Type B pancreatic cell (in vitro differentiated cells): ENCODE results near the gene ADGRL3. TPM values are rescaled to one million over a fixed set of nuclear protein-coding genes. Genes with fewer than 3 reads are reported as not detected.
"Not testable (repeated sequence)": the region's sequence is repeated elsewhere in the genome, so short reads cannot be mapped to it uniquely, and the experiment has no call there.

Experiments
- DNase-seq: peaks from one replicate; pipeline ENCODE4 v3.0.0; 2021; ENCODE audit warnings: mixed read lengths; ENCODE audit not compliant: unreplicated experiment; ENCODE audit errors: extremely low spot score
- H3K27ac Mint-ChIP-seq: 2 replicates; pipeline ENCODE4 v1.8.0; 2021; ENCODE audit warnings: mild to moderate bottlenecking, mixed read lengths
- H3K27me3 Mint-ChIP-seq: 2 replicates; pipeline ENCODE4 v1.8.0; 2021; ENCODE audit warnings: mixed read lengths
- H3K36me3 Mint-ChIP-seq: 2 replicates; pipeline ENCODE4 v1.8.0; 2021; ENCODE audit warnings: mixed read lengths
- H3K4me1 Mint-ChIP-seq: one replicate; pipeline ENCODE4 v1.8.0; 2021; ENCODE audit warnings: mixed read lengths; ENCODE audit not compliant: unreplicated experiment
- H3K4me3 Mint-ChIP-seq: 2 replicates; pipeline ENCODE4 v1.8.0; 2021; ENCODE audit warnings: mild to moderate bottlenecking, mixed read lengths
- H3K9me3 Mint-ChIP-seq: 2 replicates; pipeline ENCODE4 v1.8.0; 2021; ENCODE audit warnings: mixed read lengths
- CTCF ChIP-seq: fragments of 200-600 bp; sonication (generic); conservative IDR thresholded peaks from 2 replicates; pipeline ENCODE4 v1.5.0; 2021; ENCODE audit warnings: antibody characterized with exemption, mild to moderate bottlenecking
- total RNA-seq: library from RNA; stranded (reverse); gene quantifications from 2 replicates; pipeline ENCODE4 v1.2.1, GENCODE V29; 2021; ENCODE audit warnings: low replicate concordance

The ADGRL3 gene
- total RNA-seq, 1 donor from 2014 or later, result 53.5 TPM

GRCh38 chr4:61638591-61638990 lies 438.5 kb downstream of the ADGRL3 start:
- H3K27me3 Mint-ChIP-seq, result no peaks in the 10 kb centered on the region
- H3K4me3 Mint-ChIP-seq, result no peak overlapping the region
- H3K4me1 Mint-ChIP-seq, result peaks cover 8% of the 10 kb centered on the region
- H3K36me3 Mint-ChIP-seq, result no peaks in the 10 kb centered on the region
- H3K9me3 Mint-ChIP-seq, result no peaks in the 10 kb centered on the region
- TF ChIP-seq CTCF, result no peak
- H3K27ac Mint-ChIP-seq, result no peak overlapping the region
- DNase-seq, result no peak

GRCh38 chr4:61646746-61647350 lies 446.7 kb downstream of the ADGRL3 start:
- H3K27ac Mint-ChIP-seq, H3K4me1 Mint-ChIP-seq, H3K27me3 Mint-ChIP-seq, H3K9me3 Mint-ChIP-seq, H3K36me3 Mint-ChIP-seq, H3K4me3 Mint-ChIP-seq, DNase-seq: not testable (repeated sequence)

GRCh38 chr4:61648264-61648663 lies 448.1 kb downstream of the ADGRL3 start:
- H3K27me3 Mint-ChIP-seq, result no peaks in the 10 kb centered on the region
- no peak for DNase-seq
- H3K27ac Mint-ChIP-seq, result no peak overlapping the region
- TF ChIP-seq CTCF, result no peak
- H3K4me1 Mint-ChIP-seq, result peaks cover 3% of the 10 kb centered on the region
- H3K4me3 Mint-ChIP-seq, result no peak overlapping the region
- H3K9me3 Mint-ChIP-seq, result no peaks in the 10 kb centered on the region
- H3K36me3 Mint-ChIP-seq, result peaks cover 4% of the 10 kb centered on the region

GRCh38 chr4:61657016-61657415 lies 456.9 kb downstream of the ADGRL3 start:
- Mint-ChIP-seq H3K4me1 (peaks cover 5% of the 10 kb centered on the region), H3K36me3 (peaks cover 4% of the 10 kb centered on the region), H3K27me3 (no peaks in the 10 kb centered on the region), H3K27ac (no peak overlapping the region), H3K4me3 (no peak overlapping the region), H3K9me3 (no peaks in the 10 kb centered on the region)
- DNase-seq, result no peak
- TF ChIP-seq CTCF, result no peak

GRCh38 chr4:61661960-61662359 lies 461.8 kb downstream of the ADGRL3 start:
- no peak for DNase-seq
- H3K9me3 Mint-ChIP-seq, result no peaks in the 10 kb centered on the region
- H3K27me3 Mint-ChIP-seq, result no peaks in the 10 kb centered on the region
- no peak for TF ChIP-seq CTCF
- peaks cover 3% of the 10 kb centered on the region for H3K36me3 Mint-ChIP-seq
- no peak overlapping the region for H3K27ac Mint-ChIP-seq
- H3K4me1 Mint-ChIP-seq, result no peaks in the 10 kb centered on the region
- no peak overlapping the region for H3K4me3 Mint-ChIP-seq

GRCh38 chr4:61662362-61662761 lies 462.2 kb downstream of the ADGRL3 start:
- Mint-ChIP-seq H3K4me1 (no peaks in the 10 kb centered on the region), H3K27ac (no peak overlapping the region), H3K4me3 (no peak overlapping the region), H3K36me3 (peaks cover 3% of the 10 kb centered on the region), H3K9me3 (no peaks in the 10 kb centered on the region), H3K27me3 (no peaks in the 10 kb centered on the region)
- no peak for DNase-seq
- TF ChIP-seq CTCF, result no peak
